ENCODE results near the gene CSRNP2.
A peak's percentile ranks its signal among the peaks of the same experiment; 100 is the strongest.

Gene CSRNP2

GRCh38 chr12:51077930-51078329, 5.5 kb downstream of the CSRNP2 start:
- no peak for DNase-seq (ENCODE audit: low read depth)

DNA sequence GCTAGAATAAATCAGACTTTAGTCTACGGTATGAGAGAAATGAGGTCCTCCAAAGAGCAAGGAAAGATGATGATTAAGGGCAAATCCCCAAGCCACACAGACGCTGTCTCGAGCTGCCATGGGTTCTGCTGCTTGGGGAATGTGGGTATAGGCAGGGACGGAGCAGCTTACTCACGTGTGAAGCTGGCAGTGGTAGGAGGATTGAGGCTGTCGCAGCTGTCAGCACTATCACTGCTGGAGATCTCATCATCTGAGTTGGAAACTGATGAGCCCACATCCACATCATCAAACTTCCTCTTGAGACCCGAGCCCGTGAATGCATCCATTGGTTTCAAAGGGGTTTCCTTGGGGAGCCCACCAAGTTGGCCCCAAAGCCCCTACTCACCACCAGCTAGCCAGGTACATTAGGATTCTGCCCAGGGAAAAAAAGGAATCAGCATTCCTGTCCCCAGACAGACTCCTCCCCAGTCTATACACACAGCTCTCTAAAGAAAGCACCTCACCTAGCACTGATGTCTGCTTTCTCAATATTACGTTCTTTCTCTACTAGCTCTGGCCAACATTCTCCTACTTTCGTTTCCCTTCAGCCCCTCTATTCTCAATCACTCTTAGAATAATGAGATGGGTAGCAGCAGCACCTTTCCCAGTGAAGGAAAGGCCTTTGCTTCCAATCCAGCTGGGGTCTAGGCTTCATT, 7.0 kb downstream of the CSRNP2 start:
- no peak for DNase-seq (ENCODE audit: low read depth)

DNA sequence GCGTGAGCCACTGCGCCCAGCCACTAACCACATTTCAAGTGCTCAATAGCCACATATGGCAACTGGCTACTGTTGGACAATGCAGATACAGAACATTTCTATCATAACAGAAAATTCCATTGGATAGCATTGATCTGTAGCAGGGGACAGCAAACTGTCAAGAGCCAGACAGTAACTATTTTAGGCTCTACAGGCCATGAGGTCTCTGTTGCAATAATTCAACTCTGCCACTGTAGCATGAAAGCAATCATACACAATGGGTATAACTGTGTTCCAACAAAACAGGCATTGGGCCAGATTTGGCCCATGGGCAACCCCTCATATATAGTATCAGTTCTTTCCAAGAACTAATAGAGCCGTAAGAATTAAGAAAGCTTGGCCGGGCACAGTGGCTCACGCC, 8.0 kb downstream of the CSRNP2 start:
- DNase-seq (ENCODE audit: low read depth), result no peak

DNA sequence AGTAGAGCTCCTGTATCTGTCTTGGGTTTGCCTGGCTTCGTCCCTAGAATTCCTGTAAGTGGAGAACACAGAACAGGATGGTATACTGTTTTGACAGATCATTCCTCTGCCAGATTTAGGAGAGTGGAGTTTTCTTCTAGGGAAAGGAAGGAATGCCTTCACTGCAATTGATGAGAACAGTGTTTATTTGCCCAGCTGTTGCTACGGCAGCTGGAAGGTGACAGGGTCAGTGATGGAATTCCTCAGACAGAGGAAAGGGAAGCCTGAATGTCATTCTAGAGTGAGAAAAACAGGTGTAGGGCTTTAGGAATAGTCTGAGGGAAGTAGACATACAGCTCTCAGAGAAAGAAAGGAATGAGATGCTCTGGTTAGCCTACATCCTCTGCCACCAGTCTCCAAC, 11.7 kb downstream of the CSRNP2 start:
- DNase-seq (ENCODE audit: low read depth), result no peak

DNA sequence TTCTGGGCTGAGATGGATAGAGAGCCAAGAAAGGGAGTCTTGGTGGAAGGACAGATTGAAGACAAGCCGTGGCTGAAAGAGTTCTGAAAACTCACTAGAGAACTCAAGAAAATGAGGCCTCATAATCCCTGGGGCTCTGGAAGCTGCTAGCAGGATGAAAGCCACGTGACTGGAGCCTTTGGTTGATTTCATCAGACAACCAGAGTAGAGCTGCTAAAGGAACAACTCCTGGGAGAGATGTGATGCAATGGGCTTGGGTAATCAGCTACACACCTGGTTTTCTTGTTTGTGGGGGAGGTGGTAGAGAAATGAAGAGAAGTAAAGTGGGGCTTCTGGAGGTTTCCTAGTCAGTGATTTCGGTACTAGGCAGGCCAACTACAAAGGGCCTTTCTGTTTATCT, 13.4 kb downstream of the CSRNP2 start:
- peak; percentile 79 for DNase-seq (ENCODE audit: low read depth)

GRCh38 chr12:51067771-51068170, 15.6 kb downstream of the CSRNP2 start:
- DNase-seq (ENCODE audit: low read depth), result no peak

DNA sequence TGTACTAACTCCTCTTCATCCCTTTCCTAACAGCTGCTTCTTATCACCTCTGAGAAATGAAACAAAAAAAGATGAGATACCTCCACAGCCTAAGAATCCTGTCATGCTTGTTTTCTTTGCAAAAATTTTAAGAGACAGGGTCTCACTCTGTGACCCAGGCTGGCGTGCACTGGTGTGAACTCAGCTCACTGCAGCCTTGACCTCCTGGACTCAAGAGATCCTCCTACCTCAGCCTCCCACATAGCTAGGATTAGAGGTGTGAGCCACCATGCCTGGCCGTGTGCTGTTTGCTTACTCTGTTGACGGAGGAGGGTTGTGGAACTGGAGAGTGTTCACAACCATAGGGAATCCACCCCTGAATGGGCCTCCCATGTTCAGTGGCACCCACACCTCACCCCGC, 16.2 kb downstream of the CSRNP2 start:
- DNase-seq (ENCODE audit: low read depth), result no peak

GRCh38 chr12:51065530-51065929, 17.9 kb downstream of the CSRNP2 start:
- DNase-seq (ENCODE audit: low read depth), result no peak

DNA sequence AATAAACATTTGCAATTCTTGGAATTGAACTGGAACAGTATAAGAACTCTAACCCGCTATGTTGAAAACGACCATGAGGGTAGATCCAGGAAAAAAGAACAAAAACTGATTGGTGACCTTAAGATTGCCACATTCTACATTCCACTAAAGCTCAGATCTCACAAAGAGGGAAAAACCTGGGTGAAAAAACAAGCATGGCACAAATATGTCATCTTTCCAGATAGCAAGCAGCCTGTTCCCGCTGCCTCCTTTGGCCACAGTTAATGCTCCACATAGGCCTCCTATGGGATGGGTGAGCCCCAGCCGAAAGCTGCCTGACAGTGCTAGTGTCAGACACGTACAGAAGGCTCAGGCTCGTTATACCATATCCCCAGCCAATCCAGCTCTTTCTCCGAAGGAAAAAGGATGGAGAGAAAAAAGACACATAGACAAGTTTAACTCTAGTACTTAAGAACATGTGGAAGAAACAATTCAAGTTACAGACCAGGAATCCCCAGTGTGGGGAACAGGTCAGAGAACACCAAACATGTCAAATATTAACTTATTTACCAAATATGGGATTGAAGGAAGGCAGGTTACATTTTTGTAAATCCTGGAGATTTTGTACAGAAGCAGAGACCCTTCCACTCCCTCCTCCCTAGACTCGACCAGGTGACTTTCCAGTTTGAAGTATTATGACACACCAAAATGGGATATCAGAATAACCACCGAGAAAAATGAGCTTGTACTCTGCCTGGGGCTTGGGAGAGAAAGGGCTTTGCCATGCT, 20.6 kb downstream of the CSRNP2 start:
- DNase-seq (ENCODE audit: low read depth), result no peak

DNA sequence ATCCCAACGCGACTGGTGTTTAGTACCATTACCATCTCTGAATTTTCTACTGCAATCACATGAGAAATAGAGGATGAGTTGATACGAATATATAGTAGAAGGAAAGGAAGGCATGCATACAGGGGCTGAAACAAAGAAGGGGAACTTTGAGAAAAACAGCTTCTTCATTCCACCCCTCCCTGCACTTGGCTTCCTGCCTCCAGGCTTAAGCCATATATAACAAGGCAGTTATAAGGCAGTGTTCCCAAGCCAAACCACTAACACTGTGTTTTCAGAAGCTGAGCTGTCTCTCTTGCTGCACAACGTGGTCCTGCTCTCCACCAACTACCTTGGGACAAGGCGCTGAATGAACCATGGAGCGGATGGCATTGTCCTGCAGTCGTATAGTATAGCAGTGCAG, 24.3 kb downstream of the CSRNP2 start:
- no peak for DNase-seq (ENCODE audit: low read depth)

DNA sequence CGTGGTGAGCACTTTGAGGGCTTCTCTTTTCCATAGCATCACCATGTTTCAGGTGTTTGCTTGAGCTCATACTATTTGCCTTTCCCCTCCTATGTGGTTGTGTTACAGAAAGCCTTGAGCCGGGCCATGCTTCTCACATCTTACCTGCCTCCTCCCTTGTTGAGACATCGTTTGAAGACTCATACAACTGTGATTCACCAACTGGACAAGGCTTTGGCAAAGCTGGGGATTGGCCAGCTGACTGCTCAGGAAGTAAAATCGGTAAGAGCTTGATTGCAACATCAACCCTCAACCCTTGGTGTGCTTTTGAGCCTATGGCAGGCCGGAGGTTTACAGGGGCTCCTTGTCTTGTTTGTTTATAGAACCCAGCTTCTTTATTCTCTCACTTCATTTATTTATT, 27.2 kb downstream of the CSRNP2 start:
- DNase-seq (ENCODE audit: low read depth), result peak; percentile 26

DNA sequence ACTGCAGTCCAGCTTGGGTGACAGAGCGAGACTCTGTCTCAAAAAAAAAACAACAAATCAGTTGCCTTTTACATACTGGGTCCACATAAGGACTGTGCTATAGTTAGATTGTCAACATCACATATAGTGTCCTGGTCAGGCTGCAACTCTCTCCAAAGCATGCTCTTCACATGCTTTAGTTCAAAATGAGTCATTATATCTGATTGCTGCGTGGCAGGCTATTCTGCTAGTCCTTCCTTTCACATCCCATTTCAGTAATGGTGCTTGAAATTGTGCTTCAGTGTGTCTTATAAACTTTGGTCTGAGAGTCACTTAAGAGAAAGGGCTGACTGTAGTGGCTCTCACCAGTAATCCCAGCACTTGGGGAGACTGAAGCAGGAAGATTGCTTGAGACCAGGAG, 28.3 kb downstream of the CSRNP2 start:
- DNase-seq (ENCODE audit: low read depth), result no peak

- DNase-seq (ENCODE audit: low read depth), result peak; percentile 6
These were observed 31.6 kb downstream of the CSRNP2 start for GRCh38 chr12:51051787-51052186.

- no peak for DNase-seq (ENCODE audit: low read depth)
These were observed 33.9 kb downstream of the CSRNP2 start for GRCh38 chr12:51049525-51049924.

DNA sequence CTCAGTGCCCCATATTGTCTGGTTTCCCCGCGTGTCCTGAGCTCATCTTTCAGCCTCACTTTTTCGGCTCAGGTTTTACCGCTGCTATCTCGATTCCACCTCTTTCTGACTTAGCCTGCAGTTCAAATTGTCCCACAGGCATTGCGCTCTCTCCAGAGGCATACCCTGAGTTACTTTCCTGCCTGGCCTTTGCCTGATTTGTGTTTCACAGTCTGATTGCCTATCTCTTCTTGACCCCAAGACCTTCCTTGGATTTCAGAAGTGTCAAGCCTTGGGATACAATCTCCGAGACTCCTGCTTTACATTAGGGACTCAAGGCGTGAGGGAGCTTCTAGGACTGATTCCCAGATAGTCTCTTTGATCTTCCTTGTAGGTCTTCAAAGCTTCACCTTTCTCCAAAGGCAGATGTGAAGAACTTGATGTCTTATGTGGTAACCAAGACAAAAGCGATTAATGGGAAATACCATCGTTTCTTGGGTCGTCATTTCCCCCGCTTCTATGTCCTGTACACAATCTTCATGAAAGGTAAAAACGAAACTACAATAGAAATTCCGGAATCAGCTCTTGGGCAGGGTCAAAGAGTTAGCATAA, 34.6 kb downstream of the CSRNP2 start:
- DNase-seq (ENCODE audit: low read depth), result no peak

DNA sequence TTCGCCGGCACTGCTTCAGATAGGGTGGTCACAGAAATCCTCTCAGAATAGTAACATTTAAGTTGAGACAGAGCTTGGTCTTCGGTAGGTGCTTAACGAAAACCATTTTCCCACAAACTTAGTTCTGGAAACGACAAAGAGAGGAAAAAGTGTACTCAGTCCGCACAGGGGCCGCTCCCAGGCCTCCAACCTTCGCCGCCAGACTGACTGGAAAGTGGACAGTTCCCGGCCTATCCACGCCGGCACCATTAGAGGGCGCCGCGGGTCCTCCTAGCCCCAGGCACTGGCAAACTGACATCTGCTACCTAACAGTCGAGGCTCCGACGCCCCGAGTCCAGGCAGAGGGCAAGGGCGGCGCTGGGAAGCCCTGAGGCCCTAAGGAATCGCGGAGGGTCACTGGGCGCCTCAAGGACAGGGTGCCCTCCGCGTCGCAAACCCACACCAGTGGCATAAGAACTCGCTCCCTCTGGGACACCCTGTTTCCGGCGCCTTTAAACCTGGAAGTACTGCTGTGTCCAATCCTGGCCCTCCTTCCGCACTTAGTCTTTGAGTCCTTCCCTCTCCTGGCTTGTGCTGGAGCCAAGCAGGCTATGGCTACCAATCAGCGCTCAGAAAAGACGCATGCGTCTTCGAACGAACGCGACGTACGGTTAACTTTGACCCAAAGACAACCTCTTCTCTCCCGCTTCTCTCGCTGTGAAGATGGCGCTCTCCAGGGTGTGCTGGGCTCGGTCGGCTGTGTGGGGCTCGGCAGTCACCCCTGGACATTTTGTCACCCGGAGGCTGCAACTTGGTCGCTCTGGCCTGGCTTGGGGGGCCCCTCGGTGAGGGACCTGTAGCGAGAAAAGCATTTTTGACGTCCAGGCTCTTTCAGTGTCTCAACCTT, 35.5 kb downstream of the CSRNP2 start, which contains the start of gene LETMD1:
TSS of gene LETMD1 (plus strand) at position 673 of the 886 bp plus-strand sequence. CDS start at position 703, 30 bp downstream.
- DNase-seq (ENCODE audit: low read depth), result peak; percentile 99

DNA sequence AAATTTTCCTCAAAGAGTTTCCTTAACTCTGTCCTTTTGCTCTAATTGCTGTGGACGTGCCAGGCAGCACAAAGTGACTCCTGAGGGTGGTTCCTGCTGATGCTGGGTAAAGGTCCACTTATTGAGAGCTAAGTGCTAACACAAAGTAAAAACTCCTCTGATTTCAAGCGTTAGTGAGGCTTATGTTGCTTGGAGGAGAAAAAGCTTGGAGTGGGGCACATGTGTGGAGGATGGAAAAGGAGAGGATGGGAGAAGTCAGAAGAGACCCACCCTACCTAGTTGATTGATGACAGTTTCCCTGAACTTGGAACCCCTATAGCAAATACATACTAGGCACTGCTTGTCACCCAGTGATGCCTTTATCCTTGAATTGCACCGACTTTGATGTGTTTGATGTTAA, 47.1 kb downstream of the CSRNP2 start:
- no peak for DNase-seq (ENCODE audit: low read depth)

DNA sequence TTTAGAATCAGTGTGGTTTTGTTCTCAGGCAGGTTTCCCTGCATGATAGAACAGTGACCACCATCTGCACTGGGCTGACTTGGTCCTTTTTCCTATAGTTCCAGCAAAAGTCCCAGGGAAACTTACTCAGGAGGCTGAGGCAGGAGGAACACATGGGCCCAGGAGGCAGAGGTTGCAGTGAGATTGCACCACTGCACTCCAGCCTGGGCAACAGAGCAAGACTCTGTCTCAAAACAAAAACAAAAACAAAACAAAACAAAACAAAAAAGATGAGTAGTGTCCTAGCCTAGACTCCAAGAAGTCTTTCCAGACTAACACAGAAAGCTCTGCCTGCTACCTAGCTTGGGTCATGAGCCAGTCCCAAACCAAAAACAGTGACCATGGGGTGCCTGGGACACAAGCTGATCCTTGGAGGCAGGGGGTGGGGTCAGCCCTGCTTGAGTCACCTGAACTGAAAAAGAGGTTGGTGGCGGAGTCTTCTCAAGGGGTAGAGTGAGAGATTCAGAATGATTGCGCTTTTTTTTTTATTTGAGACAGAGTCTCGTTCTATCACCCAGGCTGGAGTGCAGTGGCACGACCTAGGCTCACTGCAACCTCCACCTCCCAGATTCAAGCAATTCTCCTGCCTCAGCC, 49.8 kb downstream of the CSRNP2 start:
- DNase-seq (ENCODE audit: low read depth), result no peak

DNA sequence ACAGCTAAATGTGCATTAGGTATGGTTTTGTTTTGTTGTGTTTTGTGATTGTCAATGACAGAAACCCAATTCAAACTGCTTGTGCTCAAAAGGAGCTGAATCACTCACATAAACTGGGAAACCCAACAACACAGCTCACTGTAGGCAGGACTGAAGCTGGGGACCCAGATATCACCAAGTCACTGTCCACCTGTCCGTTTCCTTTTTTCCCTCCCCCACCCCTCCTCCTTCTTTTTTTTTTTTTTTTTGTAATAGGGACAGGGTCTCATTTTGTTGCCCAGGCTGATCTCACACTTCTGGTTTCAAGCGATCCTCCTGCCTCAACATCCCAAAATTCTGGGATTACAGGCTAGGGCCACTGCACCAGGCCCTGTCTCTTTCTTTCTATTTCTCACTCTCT, 50.3 kb downstream of the CSRNP2 start:
- no peak for DNase-seq (ENCODE audit: low read depth)

DNA sequence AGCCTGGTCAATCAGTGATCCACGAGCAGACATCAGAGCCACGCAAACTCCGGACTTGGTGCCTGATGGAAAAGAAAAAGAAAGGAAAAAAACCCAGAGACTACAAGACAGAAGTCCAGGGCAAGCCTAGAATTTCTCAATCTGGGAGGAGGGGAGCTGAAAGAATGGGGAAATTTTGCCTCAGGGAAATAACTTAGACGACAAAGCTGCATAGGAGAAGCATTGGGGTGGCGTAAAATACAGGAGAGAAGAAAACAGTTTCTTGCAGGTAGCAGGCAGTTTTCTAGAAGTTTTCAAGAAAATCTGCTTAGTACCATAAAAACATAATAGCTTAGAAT, 54.6 kb downstream of the CSRNP2 start:
- DNase-seq (ENCODE audit: low read depth), result no peak

GRCh38 chr12:51028126-51028812, 55.1 kb downstream of the CSRNP2 start:
- peak; percentile 34 for DNase-seq (ENCODE audit: low read depth)

All from fibroblast of the conjunctiva (primary cell).